Type B pancreatic cell (in vitro differentiated cells): ENCODE data around the gene FAM227B. TPM values are rescaled to one million over a fixed set of nuclear protein-coding genes. Genes with fewer than 3 reads are reported as not detected.

Experiments
- DNase-seq: peaks from one replicate; pipeline ENCODE4 v3.0.0; 2021; ENCODE audit warnings: mixed read lengths; ENCODE audit not compliant: unreplicated experiment; ENCODE audit errors: extremely low spot score
- H3K27ac Mint-ChIP-seq: 2 replicates; pipeline ENCODE4 v1.8.0; 2021; ENCODE audit warnings: mild to moderate bottlenecking, mixed read lengths
- H3K27me3 Mint-ChIP-seq: 2 replicates; pipeline ENCODE4 v1.8.0; 2021; ENCODE audit warnings: mixed read lengths
- H3K36me3 Mint-ChIP-seq: 2 replicates; pipeline ENCODE4 v1.8.0; 2021; ENCODE audit warnings: mixed read lengths
- H3K4me1 Mint-ChIP-seq: one replicate; pipeline ENCODE4 v1.8.0; 2021; ENCODE audit warnings: mixed read lengths; ENCODE audit not compliant: unreplicated experiment
- H3K4me3 Mint-ChIP-seq: 2 replicates; pipeline ENCODE4 v1.8.0; 2021; ENCODE audit warnings: mild to moderate bottlenecking, mixed read lengths
- H3K9me3 Mint-ChIP-seq: 2 replicates; pipeline ENCODE4 v1.8.0; 2021; ENCODE audit warnings: mixed read lengths
- CTCF ChIP-seq: fragments of 200-600 bp; sonication (generic); conservative IDR thresholded peaks from 2 replicates; pipeline ENCODE4 v1.5.0; 2021; ENCODE audit warnings: antibody characterized with exemption, mild to moderate bottlenecking
- total RNA-seq: library from RNA; stranded (reverse); gene quantifications from 2 replicates; pipeline ENCODE4 v1.2.1, GENCODE V29; 2021; ENCODE audit warnings: low replicate concordance

FAM227B gene
- total RNA-seq, 1 donor from 2014 or later: 7.3 TPM

DNA sequence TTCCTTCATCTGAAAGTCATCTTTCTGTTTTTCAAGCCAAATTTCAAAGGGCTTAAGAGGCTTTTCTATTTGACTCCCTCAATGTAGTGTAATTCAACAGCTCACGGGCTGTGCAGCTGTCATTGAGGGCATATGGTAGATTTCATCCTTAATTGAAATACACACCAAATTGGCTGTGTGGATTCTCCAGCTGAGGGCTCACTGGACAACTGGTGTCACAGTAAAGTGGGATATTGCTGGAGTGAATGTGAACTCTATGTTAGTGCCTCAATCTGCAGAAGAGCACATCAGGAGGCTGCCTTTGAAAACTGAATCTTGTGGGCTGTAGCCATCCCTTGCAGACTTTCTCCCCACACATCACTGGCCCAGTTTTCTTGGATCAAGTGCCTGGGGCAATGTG is 330.4 kb downstream of the FAM227B start:
- TF ChIP-seq CTCF: no peak
- Mint-ChIP-seq H3K9me3 (no peaks in the 10 kb centered on the region), H3K4me1 (peaks cover 27% of the 10 kb centered on the region), H3K27me3 (no peaks in the 10 kb centered on the region), H3K4me3 (peak overlapping the region; percentile 17), H3K36me3 (peaks cover 49% of the 10 kb centered on the region), H3K27ac (peak overlapping the region; percentile 75)
- no peak for DNase-seq

- Mint-ChIP-seq H3K36me3 (peaks cover 53% of the 10 kb centered on the region), H3K27ac (no peak overlapping the region), H3K27me3 (no peaks in the 10 kb centered on the region), H3K4me1 (peaks cover 27% of the 10 kb centered on the region), H3K9me3 (no peaks in the 10 kb centered on the region), H3K4me3 (no peak overlapping the region)
- TF ChIP-seq CTCF: no peak
- no peak for DNase-seq
These were observed 332.2 kb downstream of the FAM227B start for GRCh38 chr15:49288391-49288790.

DNA sequence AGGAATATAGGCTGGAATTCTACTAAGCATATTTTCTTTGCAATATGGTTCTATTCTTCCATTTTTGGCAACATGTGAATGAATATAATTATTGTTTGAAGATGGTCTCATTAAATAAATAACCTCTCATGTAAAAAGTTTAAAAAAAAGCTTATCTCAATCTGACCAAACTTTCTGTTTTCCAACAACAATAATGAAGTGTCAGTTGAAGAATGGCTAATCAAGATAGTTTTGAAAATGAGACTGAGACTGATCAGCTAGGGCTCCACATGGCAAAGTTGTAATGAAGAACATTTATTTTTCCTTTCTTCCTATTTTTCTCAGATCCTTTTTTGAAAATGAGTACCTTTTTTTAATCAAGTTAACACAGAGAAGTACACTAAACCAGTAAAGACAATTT is 333.1 kb downstream of the FAM227B start:
- Mint-ChIP-seq H3K4me3 (no peak overlapping the region), H3K4me1 (peaks cover 27% of the 10 kb centered on the region), H3K27ac (no peak overlapping the region), H3K27me3 (no peaks in the 10 kb centered on the region), H3K36me3 (peaks cover 54% of the 10 kb centered on the region), H3K9me3 (no peaks in the 10 kb centered on the region)
- no peak for TF ChIP-seq CTCF
- DNase-seq: no peak

DNA sequence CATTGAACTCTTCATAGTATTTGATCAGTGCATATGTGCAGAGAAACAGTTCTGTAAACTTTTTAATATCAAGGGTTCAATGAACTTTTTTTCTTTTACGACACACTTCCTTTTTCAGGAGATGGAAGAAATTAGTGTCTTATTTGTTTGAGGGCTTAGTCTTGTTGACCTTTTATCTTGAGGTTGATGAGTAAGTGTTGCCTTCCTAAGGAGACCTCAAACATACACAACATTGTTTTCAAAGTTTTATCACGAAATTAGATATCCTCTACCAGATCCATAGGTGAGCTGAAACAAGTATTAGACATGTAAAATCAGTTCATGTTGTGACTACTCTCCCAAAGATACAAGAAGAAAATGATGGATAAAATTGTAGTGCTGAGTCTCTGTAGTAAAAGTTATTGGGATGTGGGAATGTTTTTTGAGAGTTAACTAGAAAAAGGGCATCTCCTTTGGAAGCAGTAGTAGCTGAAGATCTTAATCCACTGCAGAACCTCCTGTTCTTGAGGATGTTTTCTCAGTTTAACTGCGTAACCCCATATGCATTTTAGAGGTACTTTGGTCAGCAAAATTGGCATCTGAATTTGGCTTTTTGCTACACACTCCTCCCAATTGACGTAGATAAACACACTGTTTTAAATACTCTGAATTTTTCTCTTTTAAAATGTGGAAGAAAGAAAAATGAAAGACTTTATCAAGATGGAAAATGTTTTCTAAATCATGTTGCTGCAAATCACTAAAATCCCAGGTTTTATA is 333.8 kb downstream of the FAM227B start:
- no peak for DNase-seq
- H3K4me1 Mint-ChIP-seq: peaks cover 27% of the 10 kb centered on the region
- no peaks in the 10 kb centered on the region for H3K27me3 Mint-ChIP-seq
- H3K4me3 Mint-ChIP-seq: no peak overlapping the region
- no peaks in the 10 kb centered on the region for H3K9me3 Mint-ChIP-seq
- no peak overlapping the region for H3K27ac Mint-ChIP-seq
- peaks cover 49% of the 10 kb centered on the region for H3K36me3 Mint-ChIP-seq
- TF ChIP-seq CTCF: no peak

DNA sequence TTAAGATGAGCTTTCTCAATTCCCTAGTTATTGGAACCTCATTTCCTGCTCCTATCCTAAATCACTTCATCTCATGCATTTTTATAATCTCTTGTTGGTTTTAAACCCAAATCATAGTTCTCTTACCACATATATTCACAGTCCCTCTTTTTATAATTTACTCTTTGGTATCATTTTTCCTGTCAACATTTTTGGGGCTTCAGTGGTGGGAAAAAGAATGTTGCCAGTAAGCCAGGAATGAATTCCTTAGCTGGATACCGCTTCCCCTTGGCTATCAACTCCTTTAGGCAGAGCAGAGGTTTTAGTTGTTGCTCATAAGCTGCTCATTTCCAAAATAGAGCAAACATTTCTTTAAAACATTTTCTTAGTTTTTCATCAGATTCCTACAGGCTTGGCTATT is 338.3 kb downstream of the FAM227B start:
- no peak for DNase-seq
- Mint-ChIP-seq H3K36me3 (peaks cover 45% of the 10 kb centered on the region), H3K4me3 (no peak overlapping the region), H3K9me3 (no peaks in the 10 kb centered on the region), H3K27ac (no peak overlapping the region), H3K4me1 (no peaks in the 10 kb centered on the region), H3K27me3 (no peaks in the 10 kb centered on the region)
- no peak for TF ChIP-seq CTCF
